Epithelial cell of esophagus (primary cell): ENCODE results near the gene PHB1.

ENCODE experiments used
- DNase-seq: peaks from one replicate; pipeline ENCODE4 v3.0.0; 2010; ENCODE audit warnings: low read depth
- H3K4me3 ChIP-seq: 2 replicates; pipeline ENCODE4 v1.5.1; 2011; ENCODE audit warnings: mild to moderate bottlenecking, low read length, control low read depth
- TF ChIP-seq, protein P1 (sequence below): IDR thresholded peaks from 2 replicates; pipeline ENCODE4 v1.5.1; 2011; ENCODE audit warnings: low read depth, mild to moderate bottlenecking, low read length, control low read depth, inconsistent platforms; ENCODE audit not compliant: insufficient read depth; ENCODE audit errors: missing control alignments

PHB1 gene

DNA sequence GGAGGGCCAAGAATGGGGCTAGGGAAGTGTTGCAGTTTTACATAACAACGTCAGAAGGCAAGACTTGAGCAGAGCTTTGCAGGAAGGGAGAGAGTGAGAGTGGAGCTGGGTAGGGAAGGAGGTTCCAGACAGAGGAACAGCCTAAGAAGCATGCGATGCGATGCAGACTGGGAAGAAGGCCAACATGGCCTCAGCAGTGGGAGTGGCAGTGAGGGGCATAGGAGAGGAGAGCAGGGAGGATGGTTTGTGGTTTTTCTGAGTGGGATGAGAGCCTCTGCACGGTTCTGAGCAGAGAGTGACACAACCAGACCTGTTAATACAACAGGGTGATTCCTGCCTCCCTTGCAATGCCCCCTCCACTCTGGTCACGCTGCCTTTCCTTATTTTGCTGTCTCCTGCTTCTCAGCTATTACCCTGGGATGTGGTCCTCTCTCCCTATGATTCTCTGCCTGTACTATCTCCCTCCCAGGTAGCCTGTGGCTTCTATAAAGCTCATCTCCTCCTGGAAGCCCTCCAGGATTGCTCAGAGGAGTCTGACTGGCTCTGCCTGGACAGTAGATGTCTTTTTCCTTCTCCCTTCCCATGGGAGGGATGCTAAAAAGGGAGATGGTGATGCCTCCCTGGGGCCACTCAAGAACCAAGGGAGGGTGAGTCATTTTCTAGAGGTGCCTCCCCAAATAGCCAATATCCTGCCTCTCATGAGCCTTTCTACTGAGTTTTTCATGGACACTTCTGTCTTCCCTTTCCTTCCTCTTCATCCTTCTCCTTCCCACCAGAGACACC is 41.7 kb upstream of the PHB1 start:
- DNase-seq: no peak
- TF ChIP-seq, protein P1, sequence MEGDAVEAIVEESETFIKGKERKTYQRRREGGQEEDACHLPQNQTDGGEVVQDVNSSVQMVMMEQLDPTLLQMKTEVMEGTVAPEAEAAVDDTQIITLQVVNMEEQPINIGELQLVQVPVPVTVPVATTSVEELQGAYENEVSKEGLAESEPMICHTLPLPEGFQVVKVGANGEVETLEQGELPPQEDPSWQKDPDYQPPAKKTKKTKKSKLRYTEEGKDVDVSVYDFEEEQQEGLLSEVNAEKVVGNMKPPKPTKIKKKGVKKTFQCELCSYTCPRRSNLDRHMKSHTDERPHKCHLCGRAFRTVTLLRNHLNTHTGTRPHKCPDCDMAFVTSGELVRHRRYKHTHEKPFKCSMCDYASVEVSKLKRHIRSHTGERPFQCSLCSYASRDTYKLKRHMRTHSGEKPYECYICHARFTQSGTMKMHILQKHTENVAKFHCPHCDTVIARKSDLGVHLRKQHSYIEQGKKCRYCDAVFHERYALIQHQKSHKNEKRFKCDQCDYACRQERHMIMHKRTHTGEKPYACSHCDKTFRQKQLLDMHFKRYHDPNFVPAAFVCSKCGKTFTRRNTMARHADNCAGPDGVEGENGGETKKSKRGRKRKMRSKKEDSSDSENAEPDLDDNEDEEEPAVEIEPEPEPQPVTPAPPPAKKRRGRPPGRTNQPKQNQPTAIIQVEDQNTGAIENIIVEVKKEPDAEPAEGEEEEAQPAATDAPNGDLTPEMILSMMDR: no peak
- H3K4me3 ChIP-seq: no peak overlapping the region

DNA sequence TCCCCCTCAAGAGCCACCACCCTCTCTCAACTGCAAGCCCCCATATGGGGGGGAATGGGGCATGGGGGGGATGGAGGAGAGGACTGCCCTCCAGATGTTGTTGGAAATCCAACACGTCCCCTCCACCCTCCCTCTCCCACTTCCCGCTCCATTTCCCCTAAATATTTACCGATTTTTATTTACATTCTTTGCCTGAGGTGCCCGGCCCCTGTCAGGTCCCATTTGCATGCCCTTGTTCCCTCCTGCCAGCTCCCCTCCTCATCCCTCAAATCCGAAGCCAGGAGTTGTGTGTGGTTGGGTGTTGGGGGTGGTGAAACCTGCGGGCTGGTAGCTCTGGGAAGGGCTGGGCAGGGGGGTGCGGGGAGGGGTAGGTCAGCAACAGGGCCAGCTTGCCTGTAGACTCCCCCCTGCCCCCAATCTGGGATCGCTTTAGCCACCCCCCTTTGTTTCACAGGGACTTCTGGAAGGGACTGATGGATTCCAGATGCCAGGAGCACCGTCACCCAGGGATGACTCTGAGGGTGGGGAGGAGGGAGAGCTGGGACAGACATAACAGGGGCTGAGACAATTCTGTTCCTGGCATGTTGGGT is 40.7 kb upstream of the PHB1 start:
- H3K4me3 ChIP-seq: no peak overlapping the region
- no peak for DNase-seq
- TF ChIP-seq, protein P1: no peak

DNA sequence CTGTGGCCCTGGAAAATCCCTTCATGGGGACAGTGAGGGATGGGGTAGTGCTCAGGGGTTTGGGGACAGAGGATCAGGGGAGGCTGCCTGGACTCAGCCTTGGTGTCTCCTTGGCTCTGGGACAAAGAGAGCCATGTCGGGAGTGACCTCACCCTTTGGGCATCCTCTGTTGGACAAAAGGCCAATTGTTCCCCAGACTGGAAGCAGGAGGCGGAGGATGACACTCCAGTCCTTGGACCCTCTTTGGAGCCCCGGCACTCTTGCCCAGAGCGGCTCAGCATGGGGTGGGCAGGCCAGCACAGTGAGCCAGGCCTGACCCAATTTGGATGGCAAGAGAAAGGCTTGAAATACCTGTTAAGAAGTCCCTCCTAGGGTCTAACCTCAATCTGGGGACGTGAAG is 39.4 kb upstream of the PHB1 start:
- TF ChIP-seq, protein P1: no peak
- no peak for DNase-seq
- H3K4me3 ChIP-seq: no peak overlapping the region

DNA sequence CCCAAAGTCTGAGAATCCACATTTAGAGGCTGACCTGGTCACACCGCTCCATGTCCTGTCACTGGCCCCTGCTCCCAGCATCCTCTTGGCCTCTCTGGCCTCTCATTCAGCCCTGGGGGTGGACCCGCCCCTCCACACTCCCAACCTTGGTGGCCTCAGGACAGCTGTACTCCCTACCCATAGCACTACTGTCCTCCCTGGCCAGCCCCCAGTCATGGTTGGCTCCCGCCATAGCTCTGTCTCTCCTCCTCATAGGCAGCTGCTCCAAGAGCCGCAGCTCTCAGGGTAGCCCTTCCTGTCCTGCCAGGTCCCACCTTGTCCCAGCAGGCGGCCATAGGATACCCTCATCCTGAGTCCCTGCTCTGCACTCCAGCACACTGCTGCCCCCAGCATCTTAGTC is 38.0 kb upstream of the PHB1 start:
- no peak for DNase-seq
- no peak overlapping the region for H3K4me3 ChIP-seq
- TF ChIP-seq, protein P1: no peak

DNA sequence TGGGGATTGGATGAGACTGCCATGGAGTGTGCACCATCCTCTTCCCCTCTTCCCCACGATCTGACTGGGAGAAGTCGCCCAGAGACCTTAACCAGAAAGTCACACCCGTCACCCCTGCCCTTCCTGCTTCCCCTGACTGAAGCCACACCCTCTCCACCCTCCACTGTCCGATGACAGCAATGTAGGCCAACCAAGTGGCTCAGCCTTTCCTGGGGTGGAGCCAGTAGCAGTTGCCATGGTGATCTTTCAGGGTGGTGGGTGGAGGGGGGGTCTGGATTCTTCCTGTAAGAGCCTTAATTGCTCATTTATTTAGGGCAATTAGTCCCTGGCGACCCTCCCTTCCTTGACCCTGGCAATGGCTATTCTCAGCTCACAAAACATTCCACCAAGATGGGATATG is 37.5 kb upstream of the PHB1 start:
- no peak for DNase-seq
- H3K4me3 ChIP-seq: no peak overlapping the region
- TF ChIP-seq, protein P1: no peak

DNA sequence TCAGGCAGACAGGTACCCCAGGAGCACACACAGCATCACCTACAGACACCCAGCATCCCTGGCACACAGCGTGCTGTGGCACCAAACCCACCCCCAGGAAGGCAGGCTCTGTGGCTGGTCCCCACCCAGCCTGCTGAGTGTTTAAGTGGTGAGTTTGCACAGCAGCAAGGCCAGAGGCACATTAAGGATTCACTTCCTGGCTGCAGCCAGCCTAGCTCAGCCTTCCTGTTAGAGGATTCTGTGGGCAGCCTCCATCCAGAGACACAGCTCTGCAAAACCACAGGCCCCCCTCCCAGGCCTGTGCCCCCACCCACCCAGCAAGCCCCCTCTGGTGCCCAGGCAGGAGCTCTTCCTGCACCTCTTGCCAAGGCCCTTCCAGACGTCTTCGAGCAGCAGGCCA is 36.1 kb upstream of the PHB1 start:
- H3K4me3 ChIP-seq: no peak overlapping the region
- DNase-seq: peak; percentile 82
- TF ChIP-seq, protein P1: no peak

DNA sequence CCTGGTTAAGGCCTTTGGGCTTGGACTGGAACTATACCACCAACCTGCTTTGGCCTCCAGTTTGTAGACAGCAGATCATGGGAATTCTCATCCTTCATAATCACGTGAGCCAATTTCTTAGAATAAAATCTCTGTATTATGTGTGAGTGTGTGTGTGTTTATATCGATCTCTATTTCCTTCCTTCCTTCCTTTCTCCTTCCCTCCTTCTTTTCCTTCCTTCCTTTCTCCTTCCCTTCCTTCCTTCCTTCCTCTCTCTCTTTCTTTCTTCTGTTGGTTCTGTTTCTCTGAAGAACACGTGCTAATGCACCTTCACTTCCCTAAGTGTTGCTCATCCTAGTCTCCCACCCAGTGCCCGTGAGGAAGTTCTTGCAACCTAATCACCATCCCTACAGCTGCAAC is 35.5 kb upstream of the PHB1 start:
- TF ChIP-seq, protein P1: no peak
- DNase-seq: no peak

More for the DNA sequence above, 35.5 kb upstream of the PHB1 start:
- H3K4me3 ChIP-seq: no peak overlapping the region
